CD8-positive, alpha-beta memory T cell (primary cell): ENCODE measurements around the gene SORCS2. TPM values are rescaled to one million over a fixed set of nuclear protein-coding genes. Genes with fewer than 3 reads are reported as not detected.
A peak's percentile ranks its signal among the peaks of the same experiment; 100 is the strongest.

ENCODE experiments used
- CTCF ChIA-PET: fragments of 350-600 bp; sonication (Branson Sonifier 250); formaldehyde crosslinking; loops from one replicate; lab custom pipeline; 2021; ENCODE audit warnings: antibody characterized with exemption; lab: Charles Lee
- POLR2A ChIA-PET: fragments of 350-600 bp; sonication (Branson Sonifier 250); formaldehyde crosslinking; loops from one replicate; lab custom pipeline; 2021; ENCODE audit warnings: antibody characterized with exemption; lab: Charles Lee
- DNase-seq, 5 donors: peaks; one replicate each; pipeline versions ENCODE4 v3.0.0 to v3.0.0-alpha.2; 2020 to 2022; ENCODE audit warnings: mixed read lengths in 1 of 5
- H3K27ac ChIP-seq: one replicate; pipeline ENCODE4 v1.7.0; 2013; ENCODE audit warnings: low read depth, mild to moderate bottlenecking, low read length, moderate library complexity
- H3K27me3 ChIP-seq: 2 replicates; pipeline ENCODE4 v1.7.0; 2013; ENCODE audit warnings: low read length, mild to moderate bottlenecking; ENCODE audit not compliant: insufficient read depth, poor library complexity, severe bottlenecking
- H3K36me3 ChIP-seq: 2 replicates; pipeline ENCODE4 v1.7.0; 2013; ENCODE audit warnings: mild to moderate bottlenecking, low read length, moderate library complexity; ENCODE audit not compliant: insufficient read depth
- H3K4me1 ChIP-seq: 2 replicates; pipeline ENCODE4 v1.7.0; 2013; ENCODE audit warnings: mild to moderate bottlenecking, low read length, moderate library complexity; ENCODE audit not compliant: insufficient read depth
- H3K4me3 ChIP-seq: 2 replicates; pipeline ENCODE4 v1.7.0; 2013; ENCODE audit warnings: mild to moderate bottlenecking, low read length
- H3K9me3 ChIP-seq: 2 replicates; pipeline ENCODE4 v1.7.0; 2013; ENCODE audit warnings: mild to moderate bottlenecking, low read length
- H3K27ac Mint-ChIP-seq, 8 donors: one replicate each; pipeline ENCODE4 v1.8.0; 2020 to 2021; ENCODE audit warnings: mixed read lengths in 8 of 8, mild to moderate bottlenecking in 6 of 8, inconsistent platforms in 3 of 8, moderate library complexity in 3 of 8
- H3K27me3 Mint-ChIP-seq, 2 donors: one replicate each; pipeline ENCODE4 v1.8.0; 2020 to 2021; ENCODE audit warnings: mixed read lengths in 2 of 2, mild to moderate bottlenecking in 1 of 2, moderate library complexity in 1 of 2
- H3K36me3 Mint-ChIP-seq, 3 donors: one replicate each; pipeline ENCODE4 v1.8.0; 2020 to 2021; ENCODE audit warnings: mixed read lengths in 3 of 3, inconsistent platforms in 1 of 3, mild to moderate bottlenecking in 1 of 3
- H3K4me1 Mint-ChIP-seq, 3 donors: one replicate each; pipeline ENCODE4 v1.8.0; 2020 to 2021; ENCODE audit warnings: mixed read lengths in 3 of 3, inconsistent platforms in 1 of 3, mild to moderate bottlenecking in 1 of 3
- H3K4me3 Mint-ChIP-seq, 7 donors: one replicate each; pipeline ENCODE4 v1.8.0; 2020 to 2021; ENCODE audit warnings: mixed read lengths in 7 of 7, mild to moderate bottlenecking in 6 of 7, moderate library complexity in 4 of 7, inconsistent platforms in 2 of 7
- H3K9me3 Mint-ChIP-seq, 5 donors: one replicate each; pipeline ENCODE4 v1.8.0; 2020 to 2022; ENCODE audit warnings: mixed read lengths in 5 of 5, mild to moderate bottlenecking in 3 of 5, moderate library complexity in 2 of 5, inconsistent platforms in 1 of 5
- polyA plus RNA-seq: library from polyadenylated mRNA; unstranded; fragments of 300-500 nt; fragmentation: Illumina TruSeq; gene quantifications from one replicate; pipeline ENCODE4 v1.2.3, GENCODE V29; 2021
- total RNA-seq, 2 experiments: library from RNA; stranded (reverse); gene quantifications; one replicate each; pipeline ENCODE4 v1.2.3, GENCODE V29; 2021

The SORCS2 gene
- total and polyA plus RNA-seq, 3 experiments from 2014 or later, result not detected

- H3K27me3 Mint-ChIP-seq, result peaks cover 10 to 29% of the 10 kb centered on the region in 2 donors
- Histone ChIP-seq H3K27ac (no peak overlapping the region), H3K4me3 (no peak overlapping the region), H3K36me3 (no peaks in the 10 kb centered on the region), H3K27me3 (no peaks in the 10 kb centered on the region), H3K4me1 (no peaks in the 10 kb centered on the region), H3K9me3 (no peaks in the 10 kb centered on the region)
- no peak overlapping the region for H3K27ac Mint-ChIP-seq
- no peaks in the 10 kb centered on the region for H3K36me3 Mint-ChIP-seq
- no peak overlapping the region for H3K4me3 Mint-ChIP-seq
- ChIA-PET POLR2A (no interaction called here), CTCF (no interaction called here)
- no peak for DNase-seq
- no peaks in the 10 kb centered on the region for H3K9me3 Mint-ChIP-seq
- H3K4me1 Mint-ChIP-seq, result no peaks in the 10 kb centered on the region
Measured at GRCh38 chr4:7442574-7443162, 250.3 kb downstream of the SORCS2 start.

- Mint-ChIP-seq H3K27me3 (peaks cover 8 to 26% of the 10 kb centered on the region in 2 donors), H3K4me3 (no peak overlapping the region), H3K27ac (no peak overlapping the region), H3K4me1 (no peaks in the 10 kb centered on the region), H3K36me3 (no peaks in the 10 kb centered on the region), H3K9me3 (no peaks in the 10 kb centered on the region)
- Histone ChIP-seq H3K27ac (no peak overlapping the region), H3K36me3 (no peaks in the 10 kb centered on the region), H3K4me3 (no peak overlapping the region), H3K9me3 (no peaks in the 10 kb centered on the region), H3K4me1 (no peaks in the 10 kb centered on the region), H3K27me3 (no peaks in the 10 kb centered on the region)
- ChIA-PET POLR2A (no interaction called here), CTCF (no interaction called here)
- DNase-seq, result no peak
Measured at GRCh38 chr4:7444314-7444713, 252.0 kb downstream of the SORCS2 start.

GRCh38 chr4:7444731-7445130, 252.4 kb downstream of the SORCS2 start:
- Mint-ChIP-seq H3K4me1 (no peaks in the 10 kb centered on the region), H3K27ac (no peak overlapping the region), H3K27me3 (peaks cover 8 to 26% of the 10 kb centered on the region in 2 donors), H3K4me3 (no peak overlapping the region), H3K36me3 (no peaks in the 10 kb centered on the region), H3K9me3 (no peaks in the 10 kb centered on the region)
- POLR2A ChIA-PET, result no interaction called here
- H3K4me1 ChIP-seq, result no peaks in the 10 kb centered on the region
- H3K27me3 ChIP-seq, result no peaks in the 10 kb centered on the region
- no peak for DNase-seq
- CTCF ChIA-PET, result no interaction called here
- no peak overlapping the region for H3K27ac ChIP-seq
- H3K4me3 ChIP-seq, result no peak overlapping the region
- H3K36me3 ChIP-seq, result no peaks in the 10 kb centered on the region
- H3K9me3 ChIP-seq, result no peaks in the 10 kb centered on the region

- POLR2A ChIA-PET, result no interaction called here
- no peak overlapping the region for H3K4me3 Mint-ChIP-seq
- CTCF ChIA-PET, result no interaction called here
- no peak overlapping the region for H3K27ac ChIP-seq
- H3K4me3 ChIP-seq, result no peak overlapping the region
- H3K4me1 ChIP-seq, result no peaks in the 10 kb centered on the region
- no peaks in the 10 kb centered on the region for H3K27me3 ChIP-seq
- no peaks in the 10 kb centered on the region for H3K36me3 ChIP-seq
- H3K4me1 Mint-ChIP-seq, result no peaks in the 10 kb centered on the region
- no peaks in the 10 kb centered on the region for H3K36me3 Mint-ChIP-seq
- DNase-seq, result no peak
- H3K27ac Mint-ChIP-seq, result peak overlapping the region in 1 of 8 donors; percentile 33
- H3K27me3 Mint-ChIP-seq, result peaks cover 2 to 21% of the 10 kb centered on the region in 2 donors
- H3K9me3 ChIP-seq, result no peaks in the 10 kb centered on the region
- no peaks in the 10 kb centered on the region for H3K9me3 Mint-ChIP-seq
Measured at GRCh38 chr4:7447236-7447635, 254.9 kb downstream of the SORCS2 start.

- H3K36me3 ChIP-seq, result no peaks in the 10 kb centered on the region
- H3K4me3 Mint-ChIP-seq, result no peak overlapping the region
- no peak overlapping the region for H3K27ac Mint-ChIP-seq
- no peaks in the 10 kb centered on the region for H3K27me3 ChIP-seq
- no peak for DNase-seq
- no peak overlapping the region for H3K27ac ChIP-seq
- ChIA-PET POLR2A (no interaction called here), CTCF (no interaction called here)
- H3K9me3 ChIP-seq, result no peaks in the 10 kb centered on the region
- H3K27me3 Mint-ChIP-seq, result peaks cover 0 to 16% of the 10 kb centered on the region in 2 donors
- H3K4me3 ChIP-seq, result no peak overlapping the region
- no peaks in the 10 kb centered on the region for H3K4me1 ChIP-seq
- no peaks in the 10 kb centered on the region for H3K36me3 Mint-ChIP-seq
- no peaks in the 10 kb centered on the region for H3K9me3 Mint-ChIP-seq
- no peaks in the 10 kb centered on the region for H3K4me1 Mint-ChIP-seq
Measured at GRCh38 chr4:7448036-7448435, 255.7 kb downstream of the SORCS2 start.

- Histone ChIP-seq H3K36me3 (no peaks in the 10 kb centered on the region), H3K27ac (no peak overlapping the region), H3K4me1 (no peaks in the 10 kb centered on the region), H3K4me3 (no peak overlapping the region), H3K27me3 (no peaks in the 10 kb centered on the region), H3K9me3 (no peaks in the 10 kb centered on the region)
- ChIA-PET POLR2A (no interaction called here), CTCF (no interaction called here)
- Mint-ChIP-seq H3K4me3 (no peak overlapping the region), H3K4me1 (no peaks in the 10 kb centered on the region), H3K36me3 (no peaks in the 10 kb centered on the region), H3K9me3 (no peaks in the 10 kb centered on the region), H3K27me3 (no peaks in the 10 kb centered on the region), H3K27ac (no peak overlapping the region)
- DNase-seq, result no peak
Measured at GRCh38 chr4:7450775-7451433, 258.6 kb downstream of the SORCS2 start.

- Mint-ChIP-seq H3K27me3 (no peaks in the 10 kb centered on the region), H3K4me1 (no peaks in the 10 kb centered on the region), H3K27ac (no peak overlapping the region), H3K9me3 (no peaks in the 10 kb centered on the region), H3K4me3 (no peak overlapping the region), H3K36me3 (no peaks in the 10 kb centered on the region)
- Histone ChIP-seq H3K27ac (no peak overlapping the region), H3K27me3 (no peaks in the 10 kb centered on the region), H3K4me1 (no peaks in the 10 kb centered on the region), H3K9me3 (no peaks in the 10 kb centered on the region), H3K36me3 (no peaks in the 10 kb centered on the region), H3K4me3 (no peak overlapping the region)
- no peak for DNase-seq
- POLR2A ChIA-PET, result no interaction called here
- CTCF ChIA-PET, result no interaction called here
Measured at GRCh38 chr4:7451434-7451789, 259.1 kb downstream of the SORCS2 start.

- H3K9me3 Mint-ChIP-seq, result no peaks in the 10 kb centered on the region
- ChIA-PET POLR2A (no interaction called here), CTCF (no interaction called here)
- Histone ChIP-seq H3K27me3 (no peaks in the 10 kb centered on the region), H3K4me1 (no peaks in the 10 kb centered on the region), H3K36me3 (no peaks in the 10 kb centered on the region), H3K9me3 (no peaks in the 10 kb centered on the region), H3K4me3 (no peak overlapping the region), H3K27ac (no peak overlapping the region)
- no peaks in the 10 kb centered on the region for H3K36me3 Mint-ChIP-seq
- no peak for DNase-seq
- no peaks in the 10 kb centered on the region for H3K4me1 Mint-ChIP-seq
- no peak overlapping the region for H3K4me3 Mint-ChIP-seq
- H3K27ac Mint-ChIP-seq, result peak overlapping the region in 1 of 8 donors; percentile 70
- H3K27me3 Mint-ChIP-seq, result no peaks in the 10 kb centered on the region
Measured at GRCh38 chr4:7451800-7452199, 259.5 kb downstream of the SORCS2 start.
